Uterus (tissue), 2 donors: ENCODE data around the gene GCH1.

Source experiments
- CTCF ChIP-seq, 4 experiments: fragments of 200-600 bp in 2 of 4; fragments of 450-650 bp in 2 of 4; sonication (generic) in 2 of 4; IDR thresholded peaks; one replicate each; pipeline ENCODE4 v1.5.1; 2016 to 2019; ENCODE audit warnings: antibody characterized with exemption in 4 of 4, mild to moderate bottlenecking in 2 of 4, moderate library complexity in 1 of 4
- POLR2A ChIP-seq, 2 donors: fragments of 450-650 bp; IDR thresholded peaks; one replicate each; pipeline ENCODE4 v1.6.1; 2016; ENCODE audit warnings: antibody characterized with exemption in 2 of 2, mild to moderate bottlenecking in 1 of 2, moderate library complexity in 1 of 2

- no peak for TF ChIP-seq CTCF (IDR thresholded peaks at IDR 0.05)
- no peak for TF ChIP-seq POLR2A (IDR thresholded peaks at IDR 0.05)
These were observed 96.0 kb downstream of the GCH1 start for GRCh38 chr14:54806616-54807015.
